ENCODE measurements around the gene RTF1. TPM values are rescaled to one million over a fixed set of nuclear protein-coding genes. Genes with fewer than 3 reads are reported as not detected.

Gene RTF1
- total RNA-seq, 4 donors from 2014 or later = 23.4 to 73.0 (median 37.2) TPM

DNA sequence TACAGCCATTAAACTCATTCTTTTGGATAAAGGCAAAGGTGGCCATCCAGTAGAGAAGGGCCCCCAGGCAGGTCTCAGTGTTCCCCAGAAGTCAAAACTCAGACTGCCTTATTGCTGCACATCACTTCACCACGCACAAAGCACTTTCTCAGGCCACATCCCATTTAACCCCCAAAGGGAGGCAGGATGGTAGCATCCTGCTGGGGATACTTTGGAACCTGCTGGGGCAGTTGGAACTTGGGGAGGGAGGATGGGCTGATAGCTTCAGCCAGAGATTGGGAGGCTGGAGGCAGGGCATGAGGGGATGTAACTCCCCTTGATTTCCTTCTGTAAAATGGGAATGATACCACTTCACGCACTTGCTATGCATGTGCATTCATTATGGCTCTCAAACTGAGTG is 81.8 kb downstream of the RTF1 start:
- TF ChIP-seq, protein P1, sequence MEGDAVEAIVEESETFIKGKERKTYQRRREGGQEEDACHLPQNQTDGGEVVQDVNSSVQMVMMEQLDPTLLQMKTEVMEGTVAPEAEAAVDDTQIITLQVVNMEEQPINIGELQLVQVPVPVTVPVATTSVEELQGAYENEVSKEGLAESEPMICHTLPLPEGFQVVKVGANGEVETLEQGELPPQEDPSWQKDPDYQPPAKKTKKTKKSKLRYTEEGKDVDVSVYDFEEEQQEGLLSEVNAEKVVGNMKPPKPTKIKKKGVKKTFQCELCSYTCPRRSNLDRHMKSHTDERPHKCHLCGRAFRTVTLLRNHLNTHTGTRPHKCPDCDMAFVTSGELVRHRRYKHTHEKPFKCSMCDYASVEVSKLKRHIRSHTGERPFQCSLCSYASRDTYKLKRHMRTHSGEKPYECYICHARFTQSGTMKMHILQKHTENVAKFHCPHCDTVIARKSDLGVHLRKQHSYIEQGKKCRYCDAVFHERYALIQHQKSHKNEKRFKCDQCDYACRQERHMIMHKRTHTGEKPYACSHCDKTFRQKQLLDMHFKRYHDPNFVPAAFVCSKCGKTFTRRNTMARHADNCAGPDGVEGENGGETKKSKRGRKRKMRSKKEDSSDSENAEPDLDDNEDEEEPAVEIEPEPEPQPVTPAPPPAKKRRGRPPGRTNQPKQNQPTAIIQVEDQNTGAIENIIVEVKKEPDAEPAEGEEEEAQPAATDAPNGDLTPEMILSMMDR (IDR thresholded peaks at IDR 0.05) = no peak
- no peak for TF ChIP-seq POLR2A (IDR thresholded peaks at IDR 0.05)
- DNase-seq (ENCODE audit: low spot score in 2 of 2) = no peak
- intact Hi-C loops (cut with DNase I; ENCODE audit: low total_unique reads) = no loop called here
- WGBS, 2 donors = 88 to 93% methylated on average over 2 of the region's 2 CpGs
- no peak overlapping the region for H3K4me3 ChIP-seq (ENCODE audit: low read depth, poor library complexity, severe bottlenecking)

DNA sequence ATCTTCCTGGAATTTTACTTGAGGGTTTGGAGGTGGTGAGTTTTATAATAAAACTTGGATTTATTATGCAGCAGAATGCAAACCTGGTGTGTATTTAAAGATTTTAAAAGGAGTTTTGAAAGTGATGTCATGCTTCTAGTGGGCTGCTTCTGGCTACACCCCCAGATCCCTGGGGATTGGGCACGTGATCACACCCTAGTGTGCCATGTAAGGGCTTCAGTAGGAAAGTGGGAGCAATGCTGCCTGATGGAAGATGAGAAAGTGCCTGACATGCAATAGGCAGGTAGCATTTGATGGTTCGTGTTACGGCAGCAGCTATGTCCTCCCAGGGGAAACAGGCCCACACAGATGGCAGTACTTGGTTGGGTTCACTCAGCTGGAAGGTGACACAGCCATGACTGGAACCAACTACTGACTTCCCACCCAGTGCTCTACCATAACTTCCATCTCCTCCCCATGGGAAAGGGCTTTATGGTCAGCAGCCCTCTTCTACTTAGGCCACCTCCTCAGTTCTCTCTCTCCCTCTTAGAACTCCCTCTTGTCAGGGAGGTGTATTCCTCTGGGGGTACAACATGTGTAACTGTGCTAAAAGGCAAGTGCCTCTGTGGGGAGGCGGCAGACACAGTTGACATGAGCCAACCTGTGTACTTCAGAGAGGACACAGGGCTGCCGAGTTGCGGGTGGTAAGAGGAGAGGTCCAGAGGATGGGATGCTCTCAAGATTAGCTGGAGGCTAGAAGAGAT is 82.4 kb downstream of the RTF1 start:
- DNase-seq (ENCODE audit: low spot score in 2 of 2) = no peak
- H3K4me3 ChIP-seq (ENCODE audit: low read depth, poor library complexity, severe bottlenecking) = no peak overlapping the region
- intact Hi-C loops (cut with DNase I; ENCODE audit: low total_unique reads) = no loop called here
- WGBS, 2 donors = 85 to 91% methylated on average over 6 of the region's 6 CpGs
- TF ChIP-seq, protein P1 (IDR thresholded peaks at IDR 0.05) = no peak
- TF ChIP-seq POLR2A (IDR thresholded peaks at IDR 0.05) = no peak

DNA sequence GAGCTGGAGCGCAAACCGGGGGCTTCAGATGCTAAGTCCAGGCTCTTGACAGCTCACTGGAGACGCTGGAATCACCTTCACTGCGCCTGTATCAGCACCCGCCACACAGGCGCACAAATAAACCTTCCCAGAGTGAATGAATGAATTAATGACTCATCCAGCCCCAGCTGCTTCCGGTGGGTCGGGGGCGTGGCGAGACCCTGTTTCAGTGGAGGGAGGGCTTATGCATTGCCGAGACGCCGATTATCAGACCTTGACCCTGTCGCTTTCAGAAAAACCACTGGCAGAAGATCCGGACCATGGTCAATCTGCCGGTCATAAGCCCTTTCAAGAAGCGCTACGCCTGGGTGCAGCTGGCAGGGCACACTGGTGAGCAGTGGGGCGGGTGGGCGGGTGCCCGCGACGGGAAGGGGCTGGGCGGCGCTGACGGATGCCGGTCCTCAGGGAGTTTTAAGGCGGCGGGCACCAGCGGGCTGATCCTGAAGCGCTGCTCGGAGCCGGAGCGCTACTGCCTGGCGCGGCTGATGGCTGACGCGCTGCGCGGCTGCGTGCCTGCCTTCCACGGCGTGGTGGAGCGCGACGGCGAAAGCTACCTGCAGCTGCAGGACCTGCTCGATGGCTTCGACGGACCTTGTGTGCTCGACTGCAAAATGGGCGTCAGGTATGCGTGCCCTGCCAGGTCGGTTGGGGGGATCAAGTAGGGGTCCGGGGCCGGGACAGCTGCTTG is 84.5 kb downstream of the RTF1 start:
- no peak overlapping the region for H3K4me3 ChIP-seq (ENCODE audit: low read depth, poor library complexity, severe bottlenecking)
- no peak for TF ChIP-seq POLR2A (IDR thresholded peaks at IDR 0.05)
- TF ChIP-seq, protein P1 (IDR thresholded peaks at IDR 0.05) = no peak
- 7 to 27% methylated on average over 16 to 47 of the region's 56 CpGs for WGBS, 2 donors
- intact Hi-C loops (cut with DNase I; ENCODE audit: low total_unique reads) = no loop called here
- DNase-seq (ENCODE audit: low spot score in 2 of 2) = no peak

DNA sequence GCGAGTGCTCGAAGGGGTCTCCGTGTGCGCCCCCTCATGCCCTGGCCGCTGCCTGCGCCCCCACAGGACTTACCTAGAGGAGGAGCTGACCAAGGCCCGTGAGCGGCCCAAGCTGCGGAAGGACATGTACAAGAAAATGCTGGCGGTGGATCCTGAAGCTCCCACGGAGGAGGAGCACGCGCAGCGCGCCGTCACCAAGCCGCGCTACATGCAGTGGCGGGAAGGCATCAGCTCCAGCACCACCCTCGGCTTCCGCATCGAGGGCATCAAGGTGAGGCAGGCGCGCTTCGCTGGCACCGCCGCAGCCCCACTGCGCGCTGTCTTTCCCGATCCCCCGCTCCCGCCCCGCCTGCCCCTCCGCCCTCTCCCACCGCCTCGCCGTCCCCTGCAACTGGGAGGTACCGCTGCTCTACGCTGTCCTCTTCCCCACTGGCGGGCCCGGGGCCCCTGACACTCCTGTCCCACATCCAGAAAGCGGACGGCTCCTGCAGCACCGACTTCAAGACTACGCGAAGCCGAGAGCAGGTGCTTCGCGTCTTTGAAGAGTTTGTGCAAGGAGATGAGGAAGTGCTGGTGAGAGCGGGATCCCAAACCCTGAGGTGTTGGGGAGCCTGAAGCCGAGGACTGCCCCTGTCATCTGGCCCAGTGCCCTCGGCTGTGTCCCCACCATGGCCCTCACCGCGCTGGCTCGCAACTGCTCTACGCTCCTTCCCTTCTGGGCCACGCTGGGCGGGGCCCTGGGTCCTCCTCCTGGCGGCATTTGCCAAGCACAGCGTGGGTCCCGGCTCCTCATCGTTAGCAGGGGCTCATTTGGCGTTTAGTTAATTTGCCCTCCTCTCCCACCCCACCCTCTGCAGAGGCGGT is 85.3 kb downstream of the RTF1 start:
- H3K4me3 ChIP-seq (ENCODE audit: low read depth, poor library complexity, severe bottlenecking) = no peak overlapping the region
- DNase-seq (ENCODE audit: low spot score in 2 of 2) = no peak
- intact Hi-C loops (cut with DNase I; ENCODE audit: low total_unique reads) = no loop called here
- 3 to 5% methylated on average over 22 to 44 of the region's 64 CpGs for WGBS, 2 donors
- TF ChIP-seq, protein P1 (IDR thresholded peaks at IDR 0.05) = no peak
- no peak for TF ChIP-seq POLR2A (IDR thresholded peaks at IDR 0.05)

DNA sequence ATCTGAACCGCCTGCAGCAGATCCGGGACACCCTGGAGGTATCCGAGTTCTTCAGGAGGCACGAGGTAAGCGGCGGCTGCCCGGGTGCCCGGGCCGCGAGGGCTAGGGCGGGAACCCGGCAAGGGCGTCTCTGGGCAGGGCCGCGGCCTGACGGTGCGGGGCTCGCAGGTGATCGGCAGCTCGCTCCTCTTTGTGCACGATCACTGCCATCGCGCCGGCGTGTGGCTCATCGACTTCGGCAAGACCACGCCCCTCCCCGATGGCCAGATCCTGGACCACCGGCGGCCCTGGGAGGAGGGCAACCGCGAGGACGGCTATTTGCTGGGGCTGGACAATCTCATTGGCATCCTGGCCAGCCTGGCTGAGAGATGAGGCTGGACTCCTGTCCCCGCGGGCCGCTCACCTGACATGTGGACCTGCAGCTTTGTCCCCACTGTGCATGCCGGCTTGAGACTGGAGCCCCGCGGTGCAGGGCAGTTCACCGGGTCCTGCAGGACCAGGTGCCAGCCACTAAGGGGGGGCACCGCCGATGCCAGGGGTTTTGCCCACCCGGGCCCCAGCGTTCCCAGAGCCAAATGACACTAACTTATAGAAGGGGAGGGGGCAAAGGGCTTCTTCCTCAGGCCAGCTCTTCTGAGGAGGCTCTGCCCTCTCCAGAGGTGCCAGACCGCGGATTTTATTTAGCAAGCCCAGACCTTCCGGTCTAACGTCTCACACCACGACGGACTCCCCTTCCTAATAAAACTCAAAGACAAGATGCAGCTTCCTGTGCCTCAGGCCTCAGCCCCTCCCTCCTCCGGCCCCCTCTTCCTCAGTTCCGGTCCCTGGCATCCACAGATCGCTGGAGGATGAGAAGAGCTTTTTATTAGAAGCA is 86.1 kb downstream of the RTF1 start:
- 11 to 26% methylated on average over 19 to 29 of the region's 54 CpGs for WGBS, 2 donors
- no peak overlapping the region for H3K4me3 ChIP-seq (ENCODE audit: low read depth, poor library complexity, severe bottlenecking)
- TF ChIP-seq, protein P1 (IDR thresholded peaks at IDR 0.05) = no peak
- TF ChIP-seq POLR2A (IDR thresholded peaks at IDR 0.05) = no peak
- no peak for DNase-seq (ENCODE audit: low spot score in 2 of 2)
- intact Hi-C loops (cut with DNase I; ENCODE audit: low total_unique reads) = no loop called here

Data from lower leg skin (tissue), 4 donors.